Endothelial cell of umbilical vein (primary cell): ENCODE measurements around the gene ABCA7. TPM values are rescaled to one million over a fixed set of nuclear protein-coding genes. Genes with fewer than 3 reads are reported as not detected.

Experiments used
- BruUV-seq: library from RNA; stranded (reverse); fragments of 400-500 nt; replicated peaks from 2 replicates; lab custom pipeline; 2021; lab: Mats Ljungman, UMichigan
- CTCF ChIA-PET: fragments of 300-600, 350-600 bp; sonication (Branson Sonifier 250); formaldehyde crosslinking; loops from one replicate; lab custom pipeline; 2021; ENCODE audit warnings: antibody characterized with exemption, inconsistent platforms; lab: Charles Lee
- POLR2A ChIA-PET: fragments of 300-600, 350-600 bp; sonication (Branson Sonifier 250); formaldehyde crosslinking; loops from one replicate; lab custom pipeline; 2021; ENCODE audit warnings: antibody characterized with exemption, inconsistent platforms; lab: Charles Lee
- DNase-seq: peaks from one replicate; pipeline ENCODE4 v3.0.0-alpha.2; 2011; ENCODE audit warnings: low read depth, low spot score
- FAIRE-seq: peaks from 2 replicates; lab custom pipeline; 2011; peaks lifted over from hg19 to GRCh38; lab: Jason Lieb, UNC
- H2AFZ ChIP-seq: 2 replicates; pipeline ENCODE4 v1.6.0; 2012; ENCODE audit warnings: low read depth, low read length, control low read depth, inconsistent platforms
- H3K27ac ChIP-seq: 2 replicates; pipeline ENCODE4 v1.5.1; 2011; ENCODE audit warnings: low read depth, mild to moderate bottlenecking, control low read depth, low read length, moderate library complexity; ENCODE audit not compliant: insufficient read depth
- H3K27me3 ChIP-seq, 2 experiments: 2 replicates each; pipeline versions ENCODE4 v1.6.0 to v1.6.1; 2011; ENCODE audit warnings: low read length in 2 of 2, mixed read lengths in 1 of 2; ENCODE audit not compliant: control insufficient read depth in 2 of 2, insufficient read depth in 2 of 2
- H3K36me3 ChIP-seq, 2 experiments: 2 replicates in 1 of 2; 3 replicates in 1 of 2; pipeline ENCODE4 v1.5.1; 2011; ENCODE audit warnings: low read length in 2 of 2, mild to moderate bottlenecking in 1 of 2, moderate library complexity in 1 of 2; ENCODE audit not compliant: control insufficient read depth in 2 of 2, insufficient read depth in 2 of 2; ENCODE audit errors: extremely low read depth in 1 of 2
- H3K4me1 ChIP-seq: 3 replicates; pipeline ENCODE4 v1.5.1; 2011; ENCODE audit warnings: mild to moderate bottlenecking, low read length; ENCODE audit not compliant: control insufficient read depth, insufficient read depth; ENCODE audit errors: extremely low read depth
- H3K4me2 ChIP-seq: 2 replicates; pipeline ENCODE4 v1.6.1; 2011; ENCODE audit warnings: low read length, control low read depth, mixed read lengths; ENCODE audit not compliant: insufficient read depth
- H3K4me3 ChIP-seq, 3 experiments: fragments of 200-600 bp in 1 of 3; sonication (generic), shearing (Covaris generic) in 1 of 3; replicated peaks in 1 of 3; 2 replicates each; pipeline ENCODE4 v1.5.1; 2011 to 2016; ENCODE audit warnings: control low read depth in 3 of 3, low read length in 3 of 3, mild to moderate bottlenecking in 2 of 3, inconsistent platforms in 1 of 3, low read depth in 1 of 3, moderate library complexity in 1 of 3; ENCODE audit not compliant: insufficient read depth in 1 of 3
- H3K79me2 ChIP-seq: 2 replicates; pipeline ENCODE4 v1.6.0; 2012; ENCODE audit warnings: low read length, inconsistent platforms; ENCODE audit not compliant: control insufficient read depth, insufficient read depth
- H3K9ac ChIP-seq: replicated peaks from 2 replicates; pipeline ENCODE3; 2011; ENCODE audit warnings: low read length, control low read depth; ENCODE audit not compliant: insufficient read depth; ENCODE audit errors: extremely low read depth
- H3K9me1 ChIP-seq: replicated peaks from 3 replicates; pipeline ENCODE4 v1.6.0; 2011; ENCODE audit warnings: mild to moderate bottlenecking, low read length; ENCODE audit not compliant: control insufficient read depth, insufficient read depth; ENCODE audit errors: extremely low read depth
- H3K9me3 ChIP-seq: replicated peaks from 2 replicates; pipeline ENCODE4 v1.5.1; 2012; ENCODE audit warnings: low read length, inconsistent platforms; ENCODE audit not compliant: control insufficient read depth, insufficient read depth
- H4K20me1 ChIP-seq: replicated peaks from 2 replicates; pipeline ENCODE3; 2011; ENCODE audit warnings: mild to moderate bottlenecking, low read length; ENCODE audit not compliant: control insufficient read depth, insufficient read depth; ENCODE audit errors: extremely low read depth
- JUN ChIP-seq: IDR thresholded peaks from 2 replicates; pipeline ENCODE4 v1.6.1; 2011; ENCODE audit warnings: borderline replicate concordance, low read depth; ENCODE audit not compliant: insufficient read length, insufficient read depth
- MYC ChIP-seq: IDR thresholded peaks from one replicate; pipeline ENCODE4 v1.6.1; 2011; ENCODE audit warnings: mild to moderate bottlenecking, low read depth, low read length
- POLR2A ChIP-seq: IDR thresholded peaks from 2 replicates; pipeline ENCODE4 v1.6.1; 2012; ENCODE audit warnings: low read depth, mild to moderate bottlenecking, control low read depth, low read length
- dilution Hi-C: fragments of 300-500 bp; cut with MboI; formaldehyde crosslinking; loops from one replicate; pipeline ENCODE4 v1.15.0; 2019; ENCODE audit warnings: low sequenced_read_pairs; ENCODE audit not compliant: extremely low pct_ligation_motif_present
- intact Hi-C: fragments of 100-400 bp; cut with micrococcal nuclease; formaldehyde crosslinking; loops from one replicate; pipeline ENCODE4 v1.10.0; 2022
- polyA plus RNA-seq, 4 experiments: library from polyadenylated mRNA; depleted of rRNA in 3 of 4; stranded (reverse) in 3 of 4; unstranded in 1 of 4; fragments of >200 nt; gene quantifications; 2 replicates each; pipeline versions ENCODE4 v1.2.1 to v1.2.3, GENCODE V29; 2011 to 2012; ENCODE audit warnings: missing spikeins in 1 of 4
- total RNA-seq: library from RNA; stranded (reverse); gene quantifications from 2 replicates; pipeline ENCODE4 v1.2.3, GENCODE V29; 2021
- TF ChIP-seq, protein P1 (sequence below), 2 donors: IDR thresholded peaks; 1 replicate in 1 of 2; 2 replicates in 1 of 2; pipeline ENCODE4 v1.5.1; 2011; ENCODE audit warnings: low read length in 2 of 2, mild to moderate bottlenecking in 2 of 2, moderate library complexity in 2 of 2, control low read depth in 1 of 2, inconsistent platforms in 1 of 2, low read depth in 1 of 2; ENCODE audit not compliant: insufficient read depth in 1 of 2; ENCODE audit errors: extremely low read depth in 1 of 2

Gene ABCA7
- total and polyA plus RNA-seq, 2 donors (not counting 3 experiments of a cell fraction or from before 2014, with no cell fraction given): 5.7 to 9.8 TPM

- dilution Hi-C loops (no loop called here), intact Hi-C loops (no loop called here)
- ChIA-PET POLR2A (no interaction called here), CTCF (interaction anchor here (0.6 to 2.0 kb wide), 9 partner anchors 11 to 174 kb away, joined by 3 to 14 read pairs (median 3); partner anchors contain the start of genes ATP5F1D and GPX4)
- BruUV-seq: no TSS peak
- Histone ChIP-seq H2AFZ (peak overlapping the region; percentile 62), H3K27me3 (no peaks in the 10 kb centered on the region), H3K79me2 (no peaks in the 10 kb centered on the region), H3K9me1 (no peaks in the 10 kb centered on the region), H3K9me3 (no peaks in the 10 kb centered on the region), H4K20me1 (no peaks in the 10 kb centered on the region), H3K36me3 (no peaks in the 10 kb centered on the region), H3K4me1 (peaks cover 29% of the 10 kb centered on the region), H3K27ac (no peak overlapping the region), H3K4me2 (peak overlapping the region; percentile 32), H3K4me3 (no peak overlapping the region), H3K9ac (no peak overlapping the region)
- no peak for TF ChIP-seq JUN
- TF ChIP-seq, protein P1, sequence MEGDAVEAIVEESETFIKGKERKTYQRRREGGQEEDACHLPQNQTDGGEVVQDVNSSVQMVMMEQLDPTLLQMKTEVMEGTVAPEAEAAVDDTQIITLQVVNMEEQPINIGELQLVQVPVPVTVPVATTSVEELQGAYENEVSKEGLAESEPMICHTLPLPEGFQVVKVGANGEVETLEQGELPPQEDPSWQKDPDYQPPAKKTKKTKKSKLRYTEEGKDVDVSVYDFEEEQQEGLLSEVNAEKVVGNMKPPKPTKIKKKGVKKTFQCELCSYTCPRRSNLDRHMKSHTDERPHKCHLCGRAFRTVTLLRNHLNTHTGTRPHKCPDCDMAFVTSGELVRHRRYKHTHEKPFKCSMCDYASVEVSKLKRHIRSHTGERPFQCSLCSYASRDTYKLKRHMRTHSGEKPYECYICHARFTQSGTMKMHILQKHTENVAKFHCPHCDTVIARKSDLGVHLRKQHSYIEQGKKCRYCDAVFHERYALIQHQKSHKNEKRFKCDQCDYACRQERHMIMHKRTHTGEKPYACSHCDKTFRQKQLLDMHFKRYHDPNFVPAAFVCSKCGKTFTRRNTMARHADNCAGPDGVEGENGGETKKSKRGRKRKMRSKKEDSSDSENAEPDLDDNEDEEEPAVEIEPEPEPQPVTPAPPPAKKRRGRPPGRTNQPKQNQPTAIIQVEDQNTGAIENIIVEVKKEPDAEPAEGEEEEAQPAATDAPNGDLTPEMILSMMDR (IDR thresholded peaks at IDR 0.05; ENCODE audit: extremely low read depth in 1 of 2, insufficient read depth in 1 of 2, low read depth in 1 of 2, low read length in 2 of 2): peak in 1 of 2 donors; percentile 46
- DNase-seq (no peak), FAIRE-seq (peak; percentile 24)
These were observed 30.6 kb downstream of the ABCA7 start for GRCh38 chr19:1070576-1070930.

DNA sequence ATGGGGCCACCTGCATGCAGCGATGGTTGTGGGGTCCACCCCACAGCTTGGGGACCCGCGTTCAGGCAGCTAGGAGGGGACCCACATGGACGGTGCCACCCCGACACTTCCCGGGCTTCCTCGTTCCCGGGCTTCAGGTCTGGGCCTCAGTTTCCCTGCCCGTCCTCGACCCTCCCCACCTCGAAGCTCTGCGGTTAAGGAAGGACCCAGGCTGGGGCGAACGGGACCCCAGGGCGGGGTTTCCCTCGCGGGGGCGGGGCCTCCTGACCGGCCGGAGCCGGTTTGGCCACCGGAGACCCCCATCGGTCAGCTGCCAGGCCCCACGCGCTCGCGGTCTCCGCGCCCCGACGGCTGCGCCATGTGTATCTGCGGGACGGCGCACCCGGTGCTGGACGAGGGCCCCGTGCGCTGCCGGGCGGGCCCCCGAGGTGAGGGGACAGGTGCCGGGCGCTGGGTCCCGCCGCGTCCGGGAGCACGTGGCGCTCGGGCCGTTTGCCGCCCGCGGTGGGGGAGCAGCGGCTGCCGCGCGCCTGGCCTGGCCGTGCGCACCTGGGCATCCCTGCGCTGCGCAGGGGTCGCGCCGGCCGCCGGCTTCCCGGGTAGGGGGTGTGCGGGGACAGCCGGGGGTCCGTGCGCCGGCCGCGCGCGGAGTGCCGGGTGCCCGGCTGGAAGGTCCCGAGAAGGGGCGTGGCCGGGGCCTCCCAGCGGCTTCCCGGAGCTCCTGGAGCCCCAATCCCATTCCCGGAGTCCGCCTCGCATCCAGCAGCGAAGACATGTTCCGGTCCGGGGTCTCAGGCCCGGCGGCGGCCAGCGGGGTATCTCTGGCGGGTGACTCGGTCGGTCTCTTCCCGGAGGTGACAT is 31.3 kb downstream of the ABCA7 start:
- H3K36me3 ChIP-seq: no peaks in the 10 kb centered on the region
- H3K9me3 ChIP-seq: no peaks in the 10 kb centered on the region
- BruUV-seq: no TSS peak
- no peak overlapping the region for H3K9ac ChIP-seq
- peak overlapping the region in 1 of 3 experiments; percentile 8 for H3K4me3 ChIP-seq
- peak overlapping the region; percentile 32 for H3K4me2 ChIP-seq
- no peak for TF ChIP-seq MYC
- TF ChIP-seq POLR2A: no peak
- H3K27ac ChIP-seq: no peak overlapping the region
- no peaks in the 10 kb centered on the region for H4K20me1 ChIP-seq
- POLR2A ChIA-PET: no interaction called here
- H2AFZ ChIP-seq: peak overlapping the region; percentile 62
- no peaks in the 10 kb centered on the region for H3K79me2 ChIP-seq
- FAIRE-seq (no peak), DNase-seq (no peak)
- dilution Hi-C loops: no loop called here
- no peaks in the 10 kb centered on the region for H3K9me1 ChIP-seq
- intact Hi-C loops: no loop called here
- CTCF ChIA-PET: interaction anchor here (0.7 to 2.0 kb wide), 6 partner anchors 11 to 173 kb away, joined by 3 to 14 read pairs (median 4); partner anchors contain the start of gene GPX4
- peaks cover 24% of the 10 kb centered on the region for H3K4me1 ChIP-seq
- no peaks in the 10 kb centered on the region for H3K27me3 ChIP-seq
